Psoas muscle (tissue), 8 donors: ENCODE results near the gene NOL3. TPM values are rescaled to one million over a fixed set of nuclear protein-coding genes. Genes with fewer than 3 reads are reported as not detected.

ENCODE experiments used
- ATAC-seq, 4 donors: fragments of 200-7000 bp; cut with Tn5 transposase; one replicate each; pipeline ENCODE4 v1.9.1; 2020; ENCODE audit warnings: moderate library complexity in 3 of 4, mild to moderate bottlenecking in 2 of 4
- DNase-seq, 2 donors: peaks; one replicate each; pipeline ENCODE4 v3.0.0-alpha.2; 2020
- H3K27ac ChIP-seq: fragments of 200-600 bp; one replicate; pipeline ENCODE4 v1.8.0; 2022
- H3K27me3 ChIP-seq, 3 donors: fragments of 200-600 bp in 1 of 3; one replicate each; pipeline versions ENCODE4 v1.6.1 to v1.8.0; 2013 to 2022; ENCODE audit warnings: low read length in 2 of 3, mild to moderate bottlenecking in 2 of 3, moderate library complexity in 1 of 3; ENCODE audit not compliant: insufficient read depth in 3 of 3
- H3K36me3 ChIP-seq, 2 donors: fragments of 200-600 bp in 1 of 2; one replicate each; pipeline versions ENCODE4 v1.6.1 to v1.8.0; 2013 to 2022; ENCODE audit warnings: low read depth in 1 of 2, mild to moderate bottlenecking in 1 of 2, moderate library complexity in 1 of 2; ENCODE audit not compliant: insufficient read depth in 1 of 2
- H3K4me1 ChIP-seq: fragments of 200-600 bp; one replicate; pipeline ENCODE4 v1.8.0; 2022
- H3K4me3 ChIP-seq: fragments of 200-600 bp; one replicate; pipeline ENCODE4 v1.8.0; 2022; ENCODE audit warnings: mild to moderate bottlenecking
- H3K9me3 ChIP-seq: fragments of 200-600 bp; one replicate; pipeline ENCODE4 v1.8.0; 2022
- CTCF ChIP-seq: fragments of 200-600 bp; IDR thresholded peaks from one replicate; pipeline ENCODE4 v1.8.0; 2022; ENCODE audit warnings: antibody characterized with exemption
- WGBS, 3 donors: extraction: QIAGEN DNeasy Blood & Tissue Kit; methylation state at CpG; one replicate each; pipeline versions ENCODE4 v1.1.6 to v1.1.7; 2013; 5-methylcytosine and 5-hydroxymethylcytosine counted together
- intact Hi-C, 2 donors: fragments of 100-400 bp; cut with DNase I; formaldehyde crosslinking; loops; one replicate each; pipeline versions ENCODE4 v1.11.0 to v1.14.2; 2022
- polyA plus RNA-seq, 3 donors: library from polyadenylated mRNA; stranded (reverse); fragments of 200-250 nt; gene quantifications; one replicate each; pipeline ENCODE4 v1.2.3, GENCODE V29; 2013
- total RNA-seq, 4 donors: library from RNA; stranded (reverse); fragmentation: NEBNext Ultra II Directional in 2 of 4; extraction: Animal tissue kit (Norgen Biotek cat#: 25700) in 2 of 4; gene quantifications; one replicate each; pipeline versions ENCODE4 v1.2.1 to v1.2.4, GENCODE V29; 2021 to 2023
- donor health status: healthy with polysubstance abuse.
- donor health status: DM: no; HTN: no; CAD: no; lungs with moderate emphysema.
- donor health status: Bipolar disorder and iron deficiency.
- donor health status: healthy.
- donor health status: DM: yes; HTN: yes; CAD: no.
- donor health status: DM: no; HTN: no; CAD: no.
- donor health status: DM: no; HTN: no; CAD: no.
- donor health status: DM: yes; HTN: yes; CAD: no.

Gene NOL3
- total and polyA plus RNA-seq, 7 donors: 53.6 to 133 (median 93.9) TPM

DNA sequence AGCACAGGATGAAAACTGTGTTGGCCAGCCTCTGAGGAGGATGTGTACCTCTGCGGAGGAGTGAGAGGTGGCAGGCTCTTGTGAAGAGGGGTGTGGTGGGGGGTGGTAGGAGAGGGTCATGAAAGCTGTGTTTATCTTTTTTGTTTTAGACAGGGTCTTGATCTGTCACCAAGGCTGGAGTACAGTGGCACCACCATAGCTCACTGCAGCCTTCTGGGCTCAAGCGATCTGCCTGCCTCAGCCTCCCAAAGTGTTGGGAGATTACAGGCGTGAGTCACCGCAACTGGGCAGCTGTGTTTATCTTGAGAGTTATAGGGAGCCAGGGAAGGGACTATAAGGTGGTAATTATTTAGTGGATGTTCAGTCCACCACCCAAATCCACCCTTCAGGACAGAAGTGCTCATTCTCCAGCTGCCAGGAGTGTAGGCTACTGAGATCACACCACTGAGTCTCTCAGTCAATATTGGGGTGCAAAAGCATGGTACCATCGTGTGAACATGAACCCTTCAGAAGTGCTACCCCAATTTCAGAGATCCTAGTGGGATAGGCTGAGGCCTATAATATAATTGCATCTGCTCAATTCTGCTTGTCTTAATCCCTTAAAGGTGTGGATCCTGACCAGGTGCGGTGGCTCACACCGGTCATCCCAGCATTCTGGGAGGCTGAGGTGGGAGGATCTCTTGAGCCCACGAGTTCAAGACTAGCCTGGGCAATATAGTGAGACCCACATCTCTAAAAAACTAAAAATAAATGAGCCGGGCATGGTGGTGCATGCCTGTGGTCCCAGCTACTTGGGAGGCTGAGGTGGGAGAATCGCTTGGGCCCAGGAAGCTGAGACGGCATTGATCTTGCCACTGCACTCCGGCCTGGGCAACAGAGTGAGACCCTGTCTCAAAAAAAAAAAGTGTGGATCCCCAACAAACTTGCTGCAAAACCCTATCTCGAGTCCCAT lies 20.4 kb downstream of the NOL3 start:
- Histone ChIP-seq H3K27me3 (no peaks in the 10 kb centered on the region), H3K4me3 (no peak overlapping the region), H3K4me1 (peaks cover 28% of the 10 kb centered on the region), H3K9me3 (no peaks in the 10 kb centered on the region), H3K27ac (peak overlapping the region; percentile 87), H3K36me3 (peaks cover 10 to 22% of the 10 kb centered on the region in 2 donors)
- 74 to 80% (median 79%) methylated on average over 13 of the region's 13 CpGs for WGBS, 3 donors
- TF ChIP-seq CTCF: no peak
- ATAC-seq (no peak), DNase-seq (no peak)
- intact Hi-C loops: loop anchor here in 1 of 2 donors (5.0 kb wide), 1 partner anchor 37 kb away; the partner anchor contains the start of gene TMEM208

- no peaks in the 10 kb centered on the region for H3K27me3 ChIP-seq
- ATAC-seq (peak in 1 of 4 donors; percentile 1), DNase-seq (no peak)
- peak overlapping the region; percentile 87 for H3K27ac ChIP-seq
- no peak for TF ChIP-seq CTCF
- H3K9me3 ChIP-seq: no peaks in the 10 kb centered on the region
- 22 to 25% (median 23%) methylated on average over 9 of the region's 9 CpGs for WGBS, 3 donors
- H3K4me3 ChIP-seq: peak overlapping the region; percentile 100
- intact Hi-C loops: loop anchor here in 1 of 2 donors (5.0 kb wide), 1 partner anchor 36 kb away; the partner anchor contains the start of gene TMEM208
- peaks cover 25% of the 10 kb centered on the region for H3K4me1 ChIP-seq
- peaks cover 11 to 30% of the 10 kb centered on the region in 2 donors for H3K36me3 ChIP-seq
Observed at GRCh38 chr16:67191411-67191994, 21.2 kb downstream of the NOL3 start.

DNA sequence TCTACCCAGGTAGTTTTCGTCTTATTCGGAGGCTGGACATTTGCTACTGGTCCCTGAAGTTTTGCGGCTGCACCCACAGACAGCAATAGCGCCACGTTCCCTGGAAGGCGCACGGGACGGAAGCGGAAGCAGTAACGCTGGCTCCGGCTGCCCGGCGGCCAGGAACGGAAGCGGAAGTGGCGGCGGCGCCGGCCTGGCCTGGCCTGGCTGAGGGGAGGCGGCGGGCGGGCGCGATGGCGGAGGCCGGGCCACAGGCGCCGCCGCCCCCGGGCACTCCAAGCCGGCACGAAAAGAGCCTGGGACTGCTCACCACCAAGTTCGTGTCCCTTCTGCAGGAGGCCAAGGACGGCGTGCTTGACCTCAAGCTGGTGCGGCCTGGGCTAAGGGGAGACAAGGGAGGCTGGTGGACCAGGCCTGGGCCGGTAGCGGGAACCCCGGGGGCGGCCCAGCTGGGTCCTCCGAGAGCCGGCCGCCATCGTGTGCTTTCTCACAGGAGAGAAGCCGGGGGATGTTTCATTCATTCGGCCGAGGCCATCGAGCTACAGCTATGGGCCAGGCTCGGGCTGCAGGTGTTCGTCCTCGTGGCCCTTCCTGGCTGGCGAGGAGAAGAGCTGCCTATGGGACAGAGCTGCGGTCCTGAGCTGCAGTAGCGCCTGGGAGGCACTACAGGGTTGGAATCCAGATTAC lies 21.8 kb downstream of the NOL3 start, which contains the start of gene E2F4:
E2F4 (plus strand) TSS at position 161 of the 687 bp plus-strand sequence; CDS start at position 234, 73 bp downstream.
- ATAC-seq: peak; percentile 94 to 97 (median 96)
- Histone ChIP-seq H3K36me3 (peaks cover 11 to 36% of the 10 kb centered on the region in 2 donors), H3K9me3 (no peaks in the 10 kb centered on the region), H3K27me3 (no peaks in the 10 kb centered on the region), H3K4me1 (peaks cover 25% of the 10 kb centered on the region), H3K4me3 (peak within 1 kb of the TSS; percentile 100), H3K27ac (peak within 1 kb of the TSS; percentile 87)
- DNase-seq: peak; percentile 92 to 96
- TF ChIP-seq CTCF: no peak
- 0 to 1% (median 0%) methylated on average over 52 to 54 of the region's 54 CpGs for WGBS, 3 donors
- intact Hi-C loops: loop anchor here in 1 of 2 donors (5.0 kb wide), 1 partner anchor 35 kb away; the partner anchor contains the start of gene TMEM208

DNA sequence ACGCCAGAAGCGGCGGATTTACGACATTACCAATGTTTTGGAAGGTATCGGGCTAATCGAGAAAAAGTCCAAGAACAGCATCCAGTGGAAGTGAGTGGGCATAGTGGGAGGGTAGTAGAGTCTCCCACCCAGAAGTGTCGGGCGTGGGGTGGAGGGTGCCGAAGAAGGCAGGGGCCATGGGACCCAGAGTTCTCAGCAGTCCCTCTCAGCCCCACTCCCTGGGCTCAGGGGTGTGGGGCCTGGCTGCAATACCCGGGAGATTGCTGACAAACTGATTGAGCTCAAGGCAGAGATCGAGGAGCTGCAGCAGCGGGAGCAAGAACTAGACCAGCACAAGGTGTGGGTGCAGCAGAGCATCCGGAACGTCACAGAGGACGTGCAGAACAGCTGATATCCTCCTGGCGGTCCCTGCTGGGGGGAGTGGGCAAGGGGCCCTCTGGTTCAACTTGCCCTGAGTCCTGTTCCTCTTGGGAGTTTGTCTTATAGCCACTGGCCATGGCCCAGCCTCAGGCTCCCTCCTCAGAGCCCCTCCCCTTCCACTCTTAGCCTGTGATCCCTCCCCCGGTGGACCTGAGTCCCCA lies 22.5 kb downstream of the NOL3 start:
- DNase-seq (no peak), ATAC-seq (no peak)
- H3K4me1 ChIP-seq: peaks cover 25% of the 10 kb centered on the region
- intact Hi-C loops: loop anchor here in 1 of 2 donors (5.0 kb wide), 1 partner anchor 34 kb away; the partner anchor contains the start of gene TMEM208
- peak overlapping the region; percentile 100 for H3K4me3 ChIP-seq
- H3K27me3 ChIP-seq: no peaks in the 10 kb centered on the region
- peak overlapping the region; percentile 87 for H3K27ac ChIP-seq
- H3K36me3 ChIP-seq: peaks cover 11 to 44% of the 10 kb centered on the region in 2 donors
- TF ChIP-seq CTCF: no peak
- 21 to 23% (median 23%) methylated on average over 17 of the region's 17 CpGs for WGBS, 3 donors
- no peaks in the 10 kb centered on the region for H3K9me3 ChIP-seq
